ENCODE results near the gene HSPG2. TPM values are rescaled to one million over a fixed set of nuclear protein-coding genes. Genes with fewer than 3 reads are reported as not detected.
A peak's percentile ranks its signal among the peaks of the same experiment; 100 is the strongest.

The HSPG2 gene
- total and polyA plus RNA-seq, 9 of the 15 experiments (the other 6 are each of a cell fraction or from before 2014, with no cell fraction given): 0.14 to 160 (median 15.7) TPM

DNA sequence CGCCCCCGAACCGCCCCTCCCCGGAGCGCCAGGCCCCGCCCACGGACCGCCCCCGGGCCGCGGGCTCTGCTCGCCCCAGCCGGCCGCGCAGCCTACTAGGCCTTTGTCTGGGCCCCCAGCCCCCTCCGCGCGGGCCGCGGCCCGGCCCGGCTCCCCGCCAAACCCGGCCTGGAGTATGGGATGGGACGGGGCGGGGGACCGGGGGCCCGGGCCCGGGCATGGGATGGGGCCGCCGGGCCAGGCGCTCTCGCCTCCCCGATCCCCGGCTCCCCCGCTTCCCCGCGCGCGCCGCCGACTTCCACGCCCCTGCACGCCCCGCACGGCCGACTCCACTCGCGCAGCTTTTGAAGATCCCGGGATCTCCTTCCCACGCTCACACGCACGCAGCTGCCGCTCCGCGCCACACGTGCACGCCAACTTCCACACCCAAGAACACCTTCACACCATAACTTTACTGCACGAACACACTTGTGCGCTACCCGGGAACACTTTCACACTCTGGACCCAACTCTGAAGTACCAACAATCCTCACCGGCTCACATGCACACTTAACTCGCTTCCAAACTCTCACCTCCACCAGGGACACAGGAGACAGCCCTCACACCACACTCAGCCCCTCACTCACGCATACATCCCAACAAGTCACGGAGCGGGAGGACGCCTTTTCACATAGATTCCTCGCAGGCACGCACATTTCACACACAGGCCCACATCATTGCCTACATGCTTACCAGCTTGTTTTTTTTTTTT lies 437 bp upstream of the HSPG2 start (continued):
- TF ChIP-seq SIN3A (IDR thresholded peaks at IDR 0.05; ENCODE audit: borderline replicate concordance in 2 of 2, control insufficient read depth in 1 of 2, low read depth in 2 of 2, low read length in 2 of 2) (no peak), NRF1 (conservative IDR thresholded peaks at IDR 0.05 in 1 of 2, IDR thresholded peaks at IDR 0.05 in 1 of 2) (peak; percentile 57 to 61; a peak in 2 of 4 replicates), ZNF830 (CRISPR knock-in tag; IDR thresholded peaks at IDR 0.05) (0 out of 2 replicates have a peak, but pooled peaks have one; percentile 71), FOXP1 (CRISPR knock-in tag; IDR thresholded peaks at IDR 0.05) (0 out of 2 replicates have a peak, but pooled peaks have one; percentile 73), ELF2 (CRISPR knock-in tag; IDR thresholded peaks at IDR 0.05) (peak; percentile 59; the same call in 1 of the 2 replicates), ZNF586 (CRISPR knock-in tag; conservative IDR thresholded peaks at IDR 0.05) (no peak), HDGF (IDR thresholded peaks at IDR 0.05) (peak; percentile 98), POLR2A (conservative IDR thresholded peaks at IDR 0.05) (peak; percentile 44; the same call in 1 of the 2 replicates), CXXC5 (CRISPR knock-in tag; IDR thresholded peaks at IDR 0.05) (peak; percentile 98)
- TF ChIP-seq, protein P1, sequence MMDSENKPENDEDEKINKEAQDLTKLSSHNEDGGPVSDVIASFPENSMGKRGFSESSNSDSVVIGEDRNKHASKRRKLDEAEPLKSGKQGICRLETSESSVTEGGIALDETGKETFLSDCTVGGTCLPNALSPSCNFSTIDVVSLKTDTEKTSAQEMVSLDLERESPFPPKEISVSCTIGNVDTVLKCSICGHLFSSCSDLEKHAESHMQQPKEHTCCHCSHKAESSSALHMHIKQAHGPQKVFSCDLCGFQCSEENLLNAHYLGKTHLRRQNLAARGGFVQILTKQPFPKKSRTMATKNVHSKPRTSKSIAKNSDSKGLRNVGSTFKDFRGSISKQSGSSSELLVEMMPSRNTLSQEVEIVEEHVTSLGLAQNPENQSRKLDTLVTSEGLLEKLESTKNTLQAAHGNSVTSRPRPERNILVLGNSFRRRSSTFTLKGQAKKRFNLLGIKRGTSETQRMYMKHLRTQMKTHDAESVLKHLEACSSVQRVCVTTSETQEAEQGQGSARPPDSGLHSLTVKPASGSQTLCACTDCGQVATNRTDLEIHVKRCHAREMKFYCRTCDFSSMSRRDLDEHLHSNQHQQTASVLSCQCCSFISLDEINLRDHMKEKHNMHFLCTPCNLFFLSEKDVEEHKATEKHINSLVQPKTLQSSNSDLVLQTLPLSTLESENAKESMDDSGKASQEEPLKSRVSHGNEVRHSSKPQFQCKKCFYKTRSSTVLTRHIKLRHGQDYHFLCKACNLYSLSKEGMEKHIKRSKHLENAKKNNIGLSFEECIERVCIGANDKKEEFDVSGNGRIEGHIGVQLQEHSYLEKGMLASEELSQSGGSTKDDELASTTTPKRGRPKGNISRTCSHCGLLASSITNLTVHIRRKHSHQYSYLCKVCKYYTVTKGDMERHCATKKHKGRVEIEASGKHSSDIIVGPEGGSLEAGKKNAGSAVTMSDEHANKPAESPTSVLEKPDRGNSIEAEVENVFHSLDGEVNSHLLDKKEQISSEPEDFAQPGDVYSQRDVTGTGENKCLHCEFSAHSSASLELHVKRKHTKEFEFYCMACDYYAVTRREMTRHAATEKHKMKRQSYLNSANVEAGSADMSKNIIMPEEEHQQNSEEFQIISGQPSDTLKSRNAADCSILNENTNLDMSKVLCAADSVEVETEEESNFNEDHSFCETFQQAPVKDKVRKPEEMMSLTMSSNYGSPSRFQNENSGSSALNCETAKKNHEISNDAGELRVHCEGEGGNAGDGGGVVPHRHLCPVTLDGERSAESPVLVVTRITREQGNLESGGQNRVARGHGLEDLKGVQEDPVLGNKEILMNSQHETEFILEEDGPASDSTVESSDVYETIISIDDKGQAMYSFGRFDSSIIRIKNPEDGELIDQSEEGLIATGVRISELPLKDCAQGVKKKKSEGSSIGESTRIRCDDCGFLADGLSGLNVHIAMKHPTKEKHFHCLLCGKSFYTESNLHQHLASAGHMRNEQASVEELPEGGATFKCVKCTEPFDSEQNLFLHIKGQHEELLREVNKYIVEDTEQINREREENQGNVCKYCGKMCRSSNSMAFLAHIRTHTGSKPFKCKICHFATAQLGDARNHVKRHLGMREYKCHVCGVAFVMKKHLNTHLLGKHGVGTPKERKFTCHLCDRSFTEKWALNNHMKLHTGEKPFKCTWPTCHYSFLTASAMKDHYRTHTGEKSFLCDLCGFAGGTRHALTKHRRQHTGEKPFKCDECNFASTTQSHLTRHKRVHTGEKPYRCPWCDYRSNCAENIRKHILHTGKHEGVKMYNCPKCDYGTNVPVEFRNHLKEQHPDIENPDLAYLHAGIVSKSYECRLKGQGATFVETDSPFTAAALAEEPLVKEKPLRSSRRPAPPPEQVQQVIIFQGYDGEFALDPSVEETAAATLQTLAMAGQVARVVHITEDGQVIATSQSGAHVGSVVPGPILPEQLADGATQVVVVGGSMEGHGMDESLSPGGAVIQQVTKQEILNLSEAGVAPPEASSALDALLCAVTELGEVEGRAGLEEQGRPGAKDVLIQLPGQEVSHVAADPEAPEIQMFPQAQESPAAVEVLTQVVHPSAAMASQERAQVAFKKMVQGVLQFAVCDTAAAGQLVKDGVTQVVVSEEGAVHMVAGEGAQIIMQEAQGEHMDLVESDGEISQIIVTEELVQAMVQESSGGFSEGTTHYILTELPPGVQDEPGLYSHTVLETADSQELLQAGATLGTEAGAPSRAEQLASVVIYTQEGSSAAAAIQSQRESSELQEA (IDR thresholded peaks at IDR 0.05; ENCODE audit: low read depth): peak; percentile 41; the same call in 1 of the 2 replicates
- TF ChIP-seq, protein P2, sequence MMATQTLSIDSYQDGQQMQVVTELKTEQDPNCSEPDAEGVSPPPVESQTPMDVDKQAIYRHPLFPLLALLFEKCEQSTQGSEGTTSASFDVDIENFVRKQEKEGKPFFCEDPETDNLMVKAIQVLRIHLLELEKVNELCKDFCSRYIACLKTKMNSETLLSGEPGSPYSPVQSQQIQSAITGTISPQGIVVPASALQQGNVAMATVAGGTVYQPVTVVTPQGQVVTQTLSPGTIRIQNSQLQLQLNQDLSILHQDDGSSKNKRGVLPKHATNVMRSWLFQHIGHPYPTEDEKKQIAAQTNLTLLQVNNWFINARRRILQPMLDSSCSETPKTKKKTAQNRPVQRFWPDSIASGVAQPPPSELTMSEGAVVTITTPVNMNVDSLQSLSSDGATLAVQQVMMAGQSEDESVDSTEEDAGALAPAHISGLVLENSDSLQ (IDR thresholded peaks at IDR 0.05): peak; percentile 32; the same call in 1 of the 2 replicates
- TF ChIP-seq, protein P3, sequence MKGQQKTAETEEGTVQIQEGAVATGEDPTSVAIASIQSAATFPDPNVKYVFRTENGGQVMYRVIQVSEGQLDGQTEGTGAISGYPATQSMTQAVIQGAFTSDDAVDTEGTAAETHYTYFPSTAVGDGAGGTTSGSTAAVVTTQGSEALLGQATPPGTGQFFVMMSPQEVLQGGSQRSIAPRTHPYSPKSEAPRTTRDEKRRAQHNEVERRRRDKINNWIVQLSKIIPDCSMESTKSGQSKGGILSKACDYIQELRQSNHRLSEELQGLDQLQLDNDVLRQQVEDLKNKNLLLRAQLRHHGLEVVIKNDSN (CRISPR knock-in tag; IDR thresholded peaks at IDR 0.05): peak; percentile 55; the same call in 1 of the 2 replicates
- TF ChIP-seq, protein P4, sequence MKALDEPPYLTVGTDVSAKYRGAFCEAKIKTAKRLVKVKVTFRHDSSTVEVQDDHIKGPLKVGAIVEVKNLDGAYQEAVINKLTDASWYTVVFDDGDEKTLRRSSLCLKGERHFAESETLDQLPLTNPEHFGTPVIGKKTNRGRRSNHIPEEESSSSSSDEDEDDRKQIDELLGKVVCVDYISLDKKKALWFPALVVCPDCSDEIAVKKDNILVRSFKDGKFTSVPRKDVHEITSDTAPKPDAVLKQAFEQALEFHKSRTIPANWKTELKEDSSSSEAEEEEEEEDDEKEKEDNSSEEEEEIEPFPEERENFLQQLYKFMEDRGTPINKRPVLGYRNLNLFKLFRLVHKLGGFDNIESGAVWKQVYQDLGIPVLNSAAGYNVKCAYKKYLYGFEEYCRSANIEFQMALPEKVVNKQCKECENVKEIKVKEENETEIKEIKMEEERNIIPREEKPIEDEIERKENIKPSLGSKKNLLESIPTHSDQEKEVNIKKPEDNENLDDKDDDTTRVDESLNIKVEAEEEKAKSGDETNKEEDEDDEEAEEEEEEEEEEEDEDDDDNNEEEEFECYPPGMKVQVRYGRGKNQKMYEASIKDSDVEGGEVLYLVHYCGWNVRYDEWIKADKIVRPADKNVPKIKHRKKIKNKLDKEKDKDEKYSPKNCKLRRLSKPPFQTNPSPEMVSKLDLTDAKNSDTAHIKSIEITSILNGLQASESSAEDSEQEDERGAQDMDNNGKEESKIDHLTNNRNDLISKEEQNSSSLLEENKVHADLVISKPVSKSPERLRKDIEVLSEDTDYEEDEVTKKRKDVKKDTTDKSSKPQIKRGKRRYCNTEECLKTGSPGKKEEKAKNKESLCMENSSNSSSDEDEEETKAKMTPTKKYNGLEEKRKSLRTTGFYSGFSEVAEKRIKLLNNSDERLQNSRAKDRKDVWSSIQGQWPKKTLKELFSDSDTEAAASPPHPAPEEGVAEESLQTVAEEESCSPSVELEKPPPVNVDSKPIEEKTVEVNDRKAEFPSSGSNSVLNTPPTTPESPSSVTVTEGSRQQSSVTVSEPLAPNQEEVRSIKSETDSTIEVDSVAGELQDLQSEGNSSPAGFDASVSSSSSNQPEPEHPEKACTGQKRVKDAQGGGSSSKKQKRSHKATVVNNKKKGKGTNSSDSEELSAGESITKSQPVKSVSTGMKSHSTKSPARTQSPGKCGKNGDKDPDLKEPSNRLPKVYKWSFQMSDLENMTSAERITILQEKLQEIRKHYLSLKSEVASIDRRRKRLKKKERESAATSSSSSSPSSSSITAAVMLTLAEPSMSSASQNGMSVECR (CRISPR knock-in tag; IDR thresholded peaks at IDR 0.05): peak; percentile 47
